Measurements from ENCODE around the gene ARMC2. TPM values are rescaled to one million over a fixed set of nuclear protein-coding genes. Genes with fewer than 3 reads are reported as not detected.

Gene ARMC2
- total and polyA plus RNA-seq, 2 experiments from 2014 or later: 2.7 to 4.4 TPM

- TF ChIP-seq ZNF114 (CRISPR knock-in tag; IDR thresholded peaks at IDR 0.05) (no peak), POLR2AphosphoS5 (IDR thresholded peaks at IDR 0.05; ENCODE audit: low read depth) (no peak), CTCF (conservative IDR thresholded peaks at IDR 0.05; ENCODE audit: low read depth in 2 of 2) (no peak), ETS1 (IDR thresholded peaks at IDR 0.05) (no peak), EZH2 (IDR thresholded peaks at IDR 0.05; ENCODE audit: low read depth, unreplicated experiment) (no peak)
Measured at GRCh38 chr6:108915258-108915657, 67.0 kb downstream of the ARMC2 start (continued).

- Histone ChIP-seq H3K36me3 (ENCODE audit: insufficient read depth) (no peaks in the 10 kb centered on the region), H3K27me3 (ENCODE audit: insufficient read depth) (no peaks in the 10 kb centered on the region), H3K4me3 (no peak overlapping the region), H3K9me2 (ENCODE audit: insufficient read depth) (0 out of 2 replicates have a peak, but pooled peaks cover 3% of the 10 kb centered on the region), H3K4me2 (no peak overlapping the region), H3K79me2 (replicated peaks; ENCODE audit: insufficient read depth) (no peaks in the 10 kb centered on the region), H3K4me1 (ENCODE audit: insufficient read depth) (peaks cover 9% of the 10 kb centered on the region), H2AFZ (no peak overlapping the region), H4K20me1 (replicated peaks; ENCODE audit: insufficient read depth) (no peaks in the 10 kb centered on the region), H3K27ac (ENCODE audit: low read depth) (no peak overlapping the region), H3F3A (replicated peaks; ENCODE audit: low read depth) (no peaks in the 10 kb centered on the region)
- DNase-seq (ENCODE audit: low spot score) (no peak), ATAC-seq (no peak)
- Mint-ChIP-seq H3K36me3 (ENCODE audit: low read depth) (no peaks in the 10 kb centered on the region), H3K4me1 (peaks cover 24% of the 10 kb centered on the region), H3K4me3 (no peak overlapping the region), H3K27me3 (ENCODE audit: insufficient read depth, low read depth, poor library complexity) (peaks cover 8% of the 10 kb centered on the region), H3K27ac (no peak overlapping the region), H3K9me3 (no peaks in the 10 kb centered on the region)
- TF ChIP-seq EZH2phosphoT487 (IDR thresholded peaks at IDR 0.05; ENCODE audit: unreplicated experiment): no peak
- no peak for TF ChIP-seq ZNF331 (CRISPR knock-in tag; IDR thresholded peaks at IDR 0.05; ENCODE audit: low read depth)
Measured at GRCh38 chr6:108916026-108916686, 67.9 kb downstream of the ARMC2 start.

- Mint-ChIP-seq H3K4me1 (peaks cover 45% of the 10 kb centered on the region), H3K9me3 (no peaks in the 10 kb centered on the region), H3K36me3 (ENCODE audit: low read depth) (no peaks in the 10 kb centered on the region; the same call in 2 of the 3 replicates), H3K27me3 (ENCODE audit: insufficient read depth, low read depth, poor library complexity) (peaks cover 17% of the 10 kb centered on the region), H3K27ac (peak overlapping the region; percentile 74), H3K4me3 (peak overlapping the region; percentile 39; the same call in 1 of the 3 replicates)
- no peaks in the 10 kb centered on the region for H3K36me3 ChIP-seq (ENCODE audit: insufficient read depth)
- peak overlapping the region; percentile 54; the same call in 1 of the 2 replicates for H3K4me2 ChIP-seq
- H3K79me2 ChIP-seq (replicated peaks; ENCODE audit: insufficient read depth): no peaks in the 10 kb centered on the region
- H4K20me1 ChIP-seq (replicated peaks; ENCODE audit: insufficient read depth): no peaks in the 10 kb centered on the region
- H2AFZ ChIP-seq: no peak overlapping the region
- H3F3A ChIP-seq (replicated peaks; ENCODE audit: low read depth): no peaks in the 10 kb centered on the region
- peaks cover 7% of the 10 kb centered on the region; the same call in 1 of the 2 replicates for H3K9me2 ChIP-seq (ENCODE audit: insufficient read depth)
- H3K27me3 ChIP-seq (ENCODE audit: insufficient read depth): no peaks in the 10 kb centered on the region
- DNase-seq (ENCODE audit: low spot score) (peak; percentile 86), ATAC-seq (peak; percentile 98)
- H3K4me1 ChIP-seq (ENCODE audit: insufficient read depth): peaks cover 39% of the 10 kb centered on the region
- no peak overlapping the region for H3K4me3 ChIP-seq
- no peak overlapping the region for H3K27ac ChIP-seq (ENCODE audit: low read depth)
- 0 out of 2 replicates have a peak, but pooled peaks have one; percentile 39 for TF ChIP-seq ZNF462 (CRISPR knock-in tag; IDR thresholded peaks at IDR 0.05)
Measured at GRCh38 chr6:108920751-108921150, 72.5 kb downstream of the ARMC2 start.

Data from GM23338 (cell line).